ENCODE measurements around the gene ZNF124.

The ZNF124 gene

GRCh38 chr1:247111700-247112478, 59.9 kb downstream of the ZNF124 start:
- DNase-seq: no peak

GRCh38 chr1:247111259-247111699, 60.5 kb downstream of the ZNF124 start:
- no peak for DNase-seq

GRCh38 chr1:247110627-247111258, 61.1 kb downstream of the ZNF124 start:
- DNase-seq: peak; percentile 25

GRCh38 chr1:247107694-247108093, 64.1 kb downstream of the ZNF124 start:
- DNase-seq: no peak

GRCh38 chr1:247105966-247106365, 65.9 kb downstream of the ZNF124 start:
- DNase-seq: no peak
